K562 (cell line): ENCODE measurements around the gene CTPS1. TPM values are rescaled to one million over a fixed set of nuclear protein-coding genes. Genes with fewer than 3 reads are reported as not detected.

Source experiments
- BCOR ChIP-seq: fragments of 450-650 bp; IDR thresholded peaks from 2 replicates; pipeline ENCODE4 v1.6.1; 2016
- HBP1 ChIP-seq: fragments of 450-650 bp; formaldehyde crosslinking; IDR thresholded peaks from 2 replicates; pipeline ENCODE4 v1.4.0; 2022; ENCODE audit warnings: missing genetic modification characterization
- JUND ChIP-seq, 2 experiments: IDR thresholded peaks; 2 replicates in 1 of 2; 3 replicates in 1 of 2; pipeline ENCODE4 v1.6.1; 2011; ENCODE audit warnings: borderline replicate concordance in 2 of 2, low read depth in 2 of 2, low read length in 2 of 2, improper control_type of control experiment in 1 of 2, missing biosample characterization in 1 of 2, missing genetic modification characterization in 1 of 2, missing genetic modification reagents in 1 of 2
- MAFK ChIP-seq: IDR thresholded peaks from 2 replicates; pipeline ENCODE4 v1.6.1; 2011; ENCODE audit warnings: low read length, improper control_type of control experiment
- MLLT1 ChIP-seq, 2 experiments: fragments of 450-650 bp; IDR thresholded peaks; 2 replicates each; pipeline ENCODE4 v1.6.1; 2016
- MNT ChIP-seq, 2 experiments: fragments of 450-650 bp; conservative IDR thresholded peaks; 2 replicates each; pipeline ENCODE4 v1.6.1; 2017; ENCODE audit warnings: mild to moderate bottlenecking in 2 of 2, moderate library complexity in 2 of 2
- MTA3 ChIP-seq: fragments of 450-650 bp; formaldehyde crosslinking; IDR thresholded peaks from 2 replicates; pipeline ENCODE4 v1.6.1; 2017; ENCODE audit warnings: mild to moderate bottlenecking, borderline replicate concordance
- NEUROD1 ChIP-seq: fragments of 150-350 bp; IDR thresholded peaks from 2 replicates; pipeline ENCODE4 v1.6.1; 2014; ENCODE audit warnings: borderline replicate concordance, low read length, low read depth; ENCODE audit not compliant: partially characterized antibody
- NFYB ChIP-seq: IDR thresholded peaks from 2 replicates; pipeline ENCODE4 v1.6.1; 2011; ENCODE audit warnings: mild to moderate bottlenecking, moderate library complexity; ENCODE audit not compliant: insufficient read length; ENCODE audit errors: extremely low read depth
- POLR2H ChIP-seq: IDR thresholded peaks from 2 replicates; pipeline ENCODE4 v1.6.1; 2016; ENCODE audit warnings: missing genetic modification characterization, low read depth, mild to moderate bottlenecking, control low read depth, missing compliant biosample characterization, moderate library complexity
- RBFOX2 ChIP-seq: fragments of 200-400 bp; formaldehyde crosslinking; IDR thresholded peaks from 2 replicates; pipeline ENCODE4 v1.6.1; 2017; ENCODE audit warnings: low read depth, mild to moderate bottlenecking, low read length, moderate library complexity
- SRSF1 ChIP-seq: fragments of 200-400 bp; formaldehyde crosslinking; IDR thresholded peaks from 2 replicates; pipeline ENCODE4 v1.6.1; 2017; ENCODE audit warnings: mild to moderate bottlenecking, low read depth, low read length, moderate library complexity
- TOE1 ChIP-seq, 2 experiments: fragments of 450-650 bp in 1 of 2; sonication (generic) in 1 of 2; formaldehyde crosslinking in 1 of 2; IDR thresholded peaks; 2 replicates each; pipeline versions ENCODE4 v1.7.1 to v1.8.0; 2016 to 2022; ENCODE audit warnings: borderline replicate concordance in 2 of 2, mild to moderate bottlenecking in 2 of 2, antibody characterized with exemption in 1 of 2, inconsistent platforms in 1 of 2, low read depth in 1 of 2, missing genetic modification reagents in 1 of 2, moderate library complexity in 1 of 2
- VEZF1 ChIP-seq: fragments of 200-800 bp; sonication (Bioruptor generic); IDR thresholded peaks from 2 replicates; pipeline ENCODE4 v1.6.1; 2017; ENCODE audit warnings: missing genetic modification characterization, missing compliant biosample characterization
- ZBED1 ChIP-seq: IDR thresholded peaks from 2 replicates; pipeline ENCODE4 v1.6.1; 2014
- ZNF561 ChIP-seq: fragments of 450-650 bp; formaldehyde crosslinking; conservative IDR thresholded peaks from 2 replicates; pipeline ENCODE4 v1.4.0; 2020; ENCODE audit warnings: mild to moderate bottlenecking, moderate library complexity
- polyA plus RNA-seq, 8 experiments: library from polyadenylated mRNA; depleted of rRNA in 4 of 8; stranded (reverse) in 5 of 8; unstranded in 3 of 8; fragments of >200 nt; fragmentation: Nextera tagmentation in 2 of 8; fragmentation: Illumina TruSeq in 1 of 8; extraction: Ambion mirVana in 2 of 8; extraction: Trizol in 1 of 8; gene quantifications; 2 replicates each; pipeline versions ENCODE4 v1.2.1 to v1.2.3, GENCODE V29; 2011 to 2014; ENCODE audit warnings: inconsistent platforms in 1 of 8, missing spikeins in 1 of 8
- total RNA-seq, 7 experiments: library from RNA; depleted of rRNA in 6 of 7; stranded (reverse); fragments of >200 nt in 6 of 7; fragmentation: Illumina TruSeq in 2 of 7; extraction: Trizol in 2 of 7; gene quantifications; 2 replicates each; pipeline versions ENCODE4 v1.2.1 to v1.2.3, GENCODE V29; 2011 to 2021; ENCODE audit warnings: low replicate concordance in 1 of 7

Gene CTPS1
- total and polyA plus RNA-seq, 9 of the 15 experiments (the other 6 are each of a cell fraction or from before 2014, with no cell fraction given), result 44.4 to 164 (median 87.7) TPM

- TF ChIP-seq MLLT1 (IDR thresholded peaks at IDR 0.05), result no peak
- no peak for TF ChIP-seq POLR2H (tag)
- no peak for TF ChIP-seq MAFK
- no peak for TF ChIP-seq HBP1 (CRISPR knock-in tag)
- no peak for TF ChIP-seq NEUROD1
- TF ChIP-seq VEZF1 (CRISPR knock-in tag), result 0 out of 2 replicates have a peak, but pooled peaks have one; percentile 15
- no peak for TF ChIP-seq TOE1 (IDR thresholded peaks at IDR 0.05; ENCODE audit: borderline replicate concordance)
- no peak for TF ChIP-seq TOE1 (CRISPR knock-in tag; IDR thresholded peaks at IDR 0.05; ENCODE audit: borderline replicate concordance, low read depth)
- no peak for TF ChIP-seq ZNF561 (CRISPR knock-in tag)
- TF ChIP-seq ZBED1, result no peak
- no peak for TF ChIP-seq RBFOX2
- TF ChIP-seq MNT (conservative IDR thresholded peaks at IDR 0.05), result peak; percentile 29 to 50; a peak in 2 of 4 replicates
- TF ChIP-seq BCOR, result no peak
- no peak for TF ChIP-seq SRSF1
- TF ChIP-seq JUND (IDR thresholded peaks at IDR 0.05; ENCODE audit: borderline replicate concordance, low read depth, low read length), result no peak
- peak; percentile 19; the same call in 1 of the 3 replicates for TF ChIP-seq JUND (tag; IDR thresholded peaks at IDR 0.05; ENCODE audit: borderline replicate concordance, low read depth, low read length)
- TF ChIP-seq NFYB, result no peak
- 0 out of 2 replicates have a peak, but pooled peaks have one; percentile 18 for TF ChIP-seq MTA3
These were observed 2.4 kb downstream of the CTPS1 start (continued) for GRCh38 chr1:40981691-40982448.
